OCI-LY7 (cell line): ENCODE results near the gene SLC5A1.

Source experiments
- EZH2phosphoT487 ChIP-seq: fragments of 200-600 bp; sonication (generic); IDR thresholded peaks from 2 replicates; pipeline ENCODE4 v1.6.1; 2018; ENCODE audit warnings: low read depth, borderline replicate concordance, mild to moderate bottlenecking, mixed run types, antibody characterized with exemption, low read length, moderate library complexity, mixed read lengths
- TF ChIP-seq, protein P1 (sequence below): fragments of 200-600 bp; sonication (generic); conservative IDR thresholded peaks from 2 replicates; pipeline ENCODE4 v1.5.1; 2014; ENCODE audit warnings: mild to moderate bottlenecking, antibody characterized with exemption, low read length, moderate library complexity, mixed read lengths

DNA sequence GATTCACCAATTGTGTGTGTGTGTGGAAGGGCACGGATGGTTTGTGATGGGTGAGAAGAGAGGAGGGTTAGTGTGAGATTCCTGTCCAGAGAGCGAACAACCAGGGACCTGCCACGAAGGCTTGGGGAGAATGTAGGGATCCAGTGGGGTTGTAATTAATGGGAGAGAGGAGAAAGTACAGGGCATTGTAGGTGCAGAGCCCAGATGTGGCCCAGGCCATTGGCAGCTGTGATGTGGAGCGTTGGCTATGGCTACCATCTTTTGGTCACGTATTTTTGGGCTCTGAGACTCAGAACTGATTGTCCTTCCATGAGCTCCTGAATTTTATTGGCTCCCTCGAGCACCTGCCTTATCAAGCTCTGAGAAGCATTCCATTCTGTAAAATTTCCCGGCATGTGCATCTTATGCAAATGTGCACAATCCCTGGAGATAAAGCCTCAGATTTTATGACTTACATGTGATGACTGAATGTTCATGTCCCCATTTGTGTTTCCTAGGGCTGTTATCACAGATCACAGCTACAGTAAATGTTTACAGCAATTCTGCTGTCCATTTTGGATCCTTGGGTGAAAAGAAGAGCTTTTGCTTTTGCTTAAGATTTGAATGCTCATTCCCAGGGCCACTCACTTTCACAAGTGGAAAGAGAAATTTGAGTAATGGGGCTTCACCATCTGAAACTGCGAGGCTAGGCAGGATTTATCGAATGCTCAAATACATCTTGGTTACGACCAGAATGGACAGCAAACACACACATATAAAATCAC is 33.1 kb downstream of the SLC5A1 start:
- TF ChIP-seq, protein P1, sequence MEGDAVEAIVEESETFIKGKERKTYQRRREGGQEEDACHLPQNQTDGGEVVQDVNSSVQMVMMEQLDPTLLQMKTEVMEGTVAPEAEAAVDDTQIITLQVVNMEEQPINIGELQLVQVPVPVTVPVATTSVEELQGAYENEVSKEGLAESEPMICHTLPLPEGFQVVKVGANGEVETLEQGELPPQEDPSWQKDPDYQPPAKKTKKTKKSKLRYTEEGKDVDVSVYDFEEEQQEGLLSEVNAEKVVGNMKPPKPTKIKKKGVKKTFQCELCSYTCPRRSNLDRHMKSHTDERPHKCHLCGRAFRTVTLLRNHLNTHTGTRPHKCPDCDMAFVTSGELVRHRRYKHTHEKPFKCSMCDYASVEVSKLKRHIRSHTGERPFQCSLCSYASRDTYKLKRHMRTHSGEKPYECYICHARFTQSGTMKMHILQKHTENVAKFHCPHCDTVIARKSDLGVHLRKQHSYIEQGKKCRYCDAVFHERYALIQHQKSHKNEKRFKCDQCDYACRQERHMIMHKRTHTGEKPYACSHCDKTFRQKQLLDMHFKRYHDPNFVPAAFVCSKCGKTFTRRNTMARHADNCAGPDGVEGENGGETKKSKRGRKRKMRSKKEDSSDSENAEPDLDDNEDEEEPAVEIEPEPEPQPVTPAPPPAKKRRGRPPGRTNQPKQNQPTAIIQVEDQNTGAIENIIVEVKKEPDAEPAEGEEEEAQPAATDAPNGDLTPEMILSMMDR: no peak
- TF ChIP-seq EZH2phosphoT487: no peak
